ENCODE measurements around the gene MRPL38.

Gene MRPL38

GRCh38 chr17:75908201-75908600, 3.5 kb upstream of the MRPL38 start:
- Histone ChIP-seq H3K4me3 (ENCODE audit: insufficient read depth, low read depth, low read length) (no peak overlapping the region), H3K27ac (ENCODE audit: insufficient read depth, low read depth, low read length, poor library complexity, severe bottlenecking) (no peak overlapping the region), H3K36me3 (ENCODE audit: control insufficient read depth, insufficient read depth, low read length) (no peaks in the 10 kb centered on the region), H3K4me1 (ENCODE audit: control insufficient read depth, insufficient read depth, low read length) (peaks cover 6% of the 10 kb centered on the region), H3K27me3 (ENCODE audit: control insufficient read depth, insufficient read depth, low read length, poor library complexity, severe bottlenecking) (no peaks in the 10 kb centered on the region), H3K9me3 (ENCODE audit: control insufficient read depth, low read length) (no peaks in the 10 kb centered on the region)
- 90 to 92% methylated on average over 6 of the region's 6 CpGs for WGBS, 2 experiments

- Histone ChIP-seq H3K4me1 (ENCODE audit: control insufficient read depth, insufficient read depth, low read length) (peaks cover 6% of the 10 kb centered on the region), H3K4me3 (ENCODE audit: insufficient read depth, low read depth, low read length) (no peak overlapping the region), H3K27me3 (ENCODE audit: control insufficient read depth, insufficient read depth, low read length, poor library complexity, severe bottlenecking) (no peaks in the 10 kb centered on the region), H3K27ac (ENCODE audit: insufficient read depth, low read depth, low read length, poor library complexity, severe bottlenecking) (no peak overlapping the region), H3K9me3 (ENCODE audit: control insufficient read depth, low read length) (no peaks in the 10 kb centered on the region), H3K36me3 (ENCODE audit: control insufficient read depth, insufficient read depth, low read length) (peaks cover 8% of the 10 kb centered on the region)
- 95 to 97% methylated on average over 10 of the region's 10 CpGs for WGBS, 2 experiments
Observed at GRCh38 chr17:75906143-75906884, 1.6 kb upstream of the MRPL38 start.

- WGBS, 2 experiments = 91 to 97% methylated on average over 6 of the region's 6 CpGs
- Histone ChIP-seq H3K27me3 (ENCODE audit: control insufficient read depth, insufficient read depth, low read length, poor library complexity, severe bottlenecking) (no peaks in the 10 kb centered on the region), H3K36me3 (ENCODE audit: control insufficient read depth, insufficient read depth, low read length) (peaks cover 24% of the 10 kb centered on the region)
Observed at GRCh38 chr17:75902406-75902805, 2.3 kb downstream of the MRPL38 start.

GRCh38 chr17:75901727-75902126, 3.0 kb downstream of the MRPL38 start:
- Histone ChIP-seq H3K27me3 (ENCODE audit: control insufficient read depth, insufficient read depth, low read length, poor library complexity, severe bottlenecking) (no peaks in the 10 kb centered on the region), H3K27ac (ENCODE audit: insufficient read depth, low read depth, low read length, poor library complexity, severe bottlenecking) (no peak overlapping the region), H3K4me3 (ENCODE audit: insufficient read depth, low read depth, low read length) (no peak overlapping the region), H3K36me3 (ENCODE audit: control insufficient read depth, insufficient read depth, low read length) (peaks cover 24% of the 10 kb centered on the region), H3K4me1 (ENCODE audit: control insufficient read depth, insufficient read depth, low read length) (peaks cover 7% of the 10 kb centered on the region), H3K9me3 (ENCODE audit: control insufficient read depth, low read length) (no peaks in the 10 kb centered on the region)
- 89 to 91% methylated on average over 18 of the region's 18 CpGs for WGBS, 2 experiments

More at GRCh38 chr17:75902406-75902805, 2.3 kb downstream of the MRPL38 start:
- H3K4me1 ChIP-seq (ENCODE audit: control insufficient read depth, insufficient read depth, low read length) = peaks cover 3% of the 10 kb centered on the region
- H3K4me3 ChIP-seq (ENCODE audit: insufficient read depth, low read depth, low read length) = no peak overlapping the region
- no peaks in the 10 kb centered on the region for H3K9me3 ChIP-seq (ENCODE audit: control insufficient read depth, low read length)
- no peak overlapping the region for H3K27ac ChIP-seq (ENCODE audit: insufficient read depth, low read depth, low read length, poor library complexity, severe bottlenecking)

GRCh38 chr17:75900691-75901533, 3.8 kb downstream of the MRPL38 start:
- Histone ChIP-seq H3K36me3 (ENCODE audit: control insufficient read depth, insufficient read depth, low read length) (peaks cover 24% of the 10 kb centered on the region), H3K9me3 (ENCODE audit: control insufficient read depth, low read length) (no peaks in the 10 kb centered on the region), H3K4me3 (ENCODE audit: insufficient read depth, low read depth, low read length) (no peak overlapping the region), H3K27ac (ENCODE audit: insufficient read depth, low read depth, low read length, poor library complexity, severe bottlenecking) (no peak overlapping the region), H3K4me1 (ENCODE audit: control insufficient read depth, insufficient read depth, low read length) (peaks cover 7% of the 10 kb centered on the region), H3K27me3 (ENCODE audit: control insufficient read depth, insufficient read depth, low read length, poor library complexity, severe bottlenecking) (no peaks in the 10 kb centered on the region)
- 94 to 96% methylated on average over 13 of the region's 13 CpGs for WGBS, 2 experiments

- no peak overlapping the region for H3K4me3 ChIP-seq (ENCODE audit: insufficient read depth, low read depth, low read length)
- no peaks in the 10 kb centered on the region for H3K27me3 ChIP-seq (ENCODE audit: control insufficient read depth, insufficient read depth, low read length, poor library complexity, severe bottlenecking)
- H3K4me1 ChIP-seq (ENCODE audit: control insufficient read depth, insufficient read depth, low read length) = peaks cover 14% of the 10 kb centered on the region
- H3K36me3 ChIP-seq (ENCODE audit: control insufficient read depth, insufficient read depth, low read length) = peaks cover 24% of the 10 kb centered on the region
- 94 to 95% methylated on average over 23 of the region's 23 CpGs for WGBS, 2 experiments
- no peaks in the 10 kb centered on the region for H3K9me3 ChIP-seq (ENCODE audit: control insufficient read depth, low read length)
- H3K27ac ChIP-seq (ENCODE audit: insufficient read depth, low read depth, low read length, poor library complexity, severe bottlenecking) = no peak overlapping the region
Observed at GRCh38 chr17:75899767-75900468, 4.8 kb downstream of the MRPL38 start.

GRCh38 chr17:75899353-75899752, 5.3 kb downstream of the MRPL38 start:
- Histone ChIP-seq H3K27ac (ENCODE audit: insufficient read depth, low read depth, low read length, poor library complexity, severe bottlenecking) (no peak overlapping the region), H3K27me3 (ENCODE audit: control insufficient read depth, insufficient read depth, low read length, poor library complexity, severe bottlenecking) (no peaks in the 10 kb centered on the region), H3K4me3 (ENCODE audit: insufficient read depth, low read depth, low read length) (no peak overlapping the region), H3K36me3 (ENCODE audit: control insufficient read depth, insufficient read depth, low read length) (peaks cover 24% of the 10 kb centered on the region), H3K9me3 (ENCODE audit: control insufficient read depth, low read length) (no peaks in the 10 kb centered on the region), H3K4me1 (ENCODE audit: control insufficient read depth, insufficient read depth, low read length) (peaks cover 19% of the 10 kb centered on the region)
- WGBS, 2 experiments = 95 to 96% methylated on average over 13 of the region's 13 CpGs

- H3K9me3 ChIP-seq (ENCODE audit: control insufficient read depth, low read length) = no peaks in the 10 kb centered on the region
- H3K27ac ChIP-seq (ENCODE audit: insufficient read depth, low read depth, low read length, poor library complexity, severe bottlenecking) = no peak overlapping the region
- no peak overlapping the region for H3K4me3 ChIP-seq (ENCODE audit: insufficient read depth, low read depth, low read length)
- peaks cover 24% of the 10 kb centered on the region for H3K36me3 ChIP-seq (ENCODE audit: control insufficient read depth, insufficient read depth, low read length)
- WGBS, 2 experiments = 95 to 96% methylated on average over 16 of the region's 16 CpGs
- peaks cover 24% of the 10 kb centered on the region for H3K4me1 ChIP-seq (ENCODE audit: control insufficient read depth, insufficient read depth, low read length)
- H3K27me3 ChIP-seq (ENCODE audit: control insufficient read depth, insufficient read depth, low read length, poor library complexity, severe bottlenecking) = no peaks in the 10 kb centered on the region
Observed at GRCh38 chr17:75898791-75899190, 5.9 kb downstream of the MRPL38 start.

- H3K27ac ChIP-seq (ENCODE audit: insufficient read depth, low read depth, low read length, poor library complexity, severe bottlenecking) = no peak overlapping the region
Observed at GRCh38 chr17:75898065-75898464, 6.6 kb downstream of the MRPL38 start.

More at GRCh38 chr17:75898065-75898464, 6.6 kb downstream of the MRPL38 start:
- WGBS, 2 experiments = 92 to 94% methylated on average over 8 of the region's 8 CpGs
- Histone ChIP-seq H3K27me3 (ENCODE audit: control insufficient read depth, insufficient read depth, low read length, poor library complexity, severe bottlenecking) (no peaks in the 10 kb centered on the region), H3K4me3 (ENCODE audit: insufficient read depth, low read depth, low read length) (no peak overlapping the region), H3K4me1 (ENCODE audit: control insufficient read depth, insufficient read depth, low read length) (peaks cover 28% of the 10 kb centered on the region), H3K36me3 (ENCODE audit: control insufficient read depth, insufficient read depth, low read length) (peaks cover 24% of the 10 kb centered on the region), H3K9me3 (ENCODE audit: control insufficient read depth, low read length) (no peaks in the 10 kb centered on the region)

All from ectodermal cell (in vitro differentiated cells).